HG03060 (cell line): Measurements from ENCODE around the gene PCGF1.

ENCODE experiments used
- ATAC-seq: cut with Tn5 transposase; IDR thresholded peaks from one replicate; pipeline ENCODE4 v1.9.1; 2021; ENCODE audit warnings: low read depth, moderate number of reproducible peaks; ENCODE audit not compliant: unreplicated experiment

Gene PCGF1

DNA sequence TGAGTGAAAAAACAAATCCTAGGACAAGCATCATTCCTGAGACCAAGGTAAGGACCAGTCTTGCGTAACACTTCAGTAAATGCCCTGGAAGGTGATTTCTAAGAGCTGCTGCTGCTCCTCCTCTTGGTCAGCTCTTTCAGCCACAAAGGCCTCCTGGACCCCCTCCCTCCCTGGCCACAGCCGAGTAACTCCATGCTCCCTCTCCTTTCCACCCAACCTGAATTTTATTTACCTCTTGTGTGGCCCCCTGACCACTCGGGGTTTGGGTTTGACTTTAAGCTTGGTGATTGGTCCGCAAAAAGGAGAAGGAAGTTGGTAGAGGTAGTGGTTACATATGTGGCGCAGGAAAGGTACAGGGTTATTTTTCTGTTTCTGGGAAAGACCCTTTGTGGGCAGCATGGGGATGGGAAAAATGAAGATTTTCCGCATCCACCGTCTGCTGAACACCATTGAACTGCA lies 31.4 kb upstream of the PCGF1 start:
- ATAC-seq, result no peak

DNA sequence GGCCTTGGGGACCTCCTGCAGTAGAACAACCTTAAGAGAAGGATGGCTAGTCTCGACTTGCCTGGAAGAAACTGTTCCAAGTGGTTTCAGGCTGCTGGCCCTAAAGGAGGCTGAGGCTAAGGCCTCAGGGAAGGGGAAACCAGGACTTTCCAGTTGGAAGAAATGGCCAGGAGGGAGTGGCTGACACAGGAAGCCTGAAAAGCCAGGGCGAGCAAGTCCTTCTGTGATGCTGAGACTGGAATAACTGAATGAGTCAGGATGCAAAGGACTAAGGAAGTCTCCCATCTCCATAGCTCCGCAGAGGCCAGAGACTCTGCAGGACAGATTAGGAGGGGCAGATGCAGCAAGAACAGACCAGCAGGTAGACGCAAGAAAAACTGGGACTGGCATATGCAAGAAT lies 29.6 kb upstream of the PCGF1 start:
- ATAC-seq, result no peak

DNA sequence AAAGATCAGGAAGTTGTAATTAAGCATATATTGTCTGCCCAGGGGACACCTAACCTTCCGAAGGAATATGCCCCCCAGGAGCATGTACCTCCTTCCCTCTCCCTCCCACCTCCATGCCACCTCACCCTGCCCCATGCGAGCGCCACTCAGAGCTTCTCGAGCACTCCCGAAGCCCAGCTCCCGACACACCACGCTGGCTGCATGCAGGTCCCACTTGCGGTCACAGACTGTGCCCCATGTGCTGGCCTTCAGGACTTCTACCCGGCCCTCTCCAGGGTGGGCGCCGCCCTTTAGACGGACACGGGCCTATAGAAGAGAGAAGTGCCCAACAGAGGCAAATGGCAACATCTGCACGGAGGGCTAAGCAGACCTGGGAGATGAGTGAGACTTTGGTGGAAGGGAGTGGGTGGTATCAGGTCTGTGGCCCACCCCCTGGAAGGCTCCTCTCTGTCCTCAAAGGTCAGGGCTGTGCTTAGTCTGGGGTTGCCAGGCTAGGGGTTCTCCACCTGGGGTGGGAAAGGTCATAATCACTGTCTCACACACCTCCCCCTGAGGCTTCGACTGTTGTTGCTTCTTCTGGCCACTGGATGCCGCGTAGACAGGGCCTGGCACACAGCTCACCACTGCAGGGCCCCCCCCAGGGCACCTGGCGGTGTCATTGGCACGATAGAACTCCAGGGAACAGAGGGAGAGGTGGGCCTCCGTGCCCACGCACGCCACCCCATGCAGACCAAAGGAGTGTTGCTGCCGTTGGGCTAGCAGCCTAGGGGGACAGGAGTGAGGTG lies 28.9 kb upstream of the PCGF1 start:
- no peak for ATAC-seq

DNA sequence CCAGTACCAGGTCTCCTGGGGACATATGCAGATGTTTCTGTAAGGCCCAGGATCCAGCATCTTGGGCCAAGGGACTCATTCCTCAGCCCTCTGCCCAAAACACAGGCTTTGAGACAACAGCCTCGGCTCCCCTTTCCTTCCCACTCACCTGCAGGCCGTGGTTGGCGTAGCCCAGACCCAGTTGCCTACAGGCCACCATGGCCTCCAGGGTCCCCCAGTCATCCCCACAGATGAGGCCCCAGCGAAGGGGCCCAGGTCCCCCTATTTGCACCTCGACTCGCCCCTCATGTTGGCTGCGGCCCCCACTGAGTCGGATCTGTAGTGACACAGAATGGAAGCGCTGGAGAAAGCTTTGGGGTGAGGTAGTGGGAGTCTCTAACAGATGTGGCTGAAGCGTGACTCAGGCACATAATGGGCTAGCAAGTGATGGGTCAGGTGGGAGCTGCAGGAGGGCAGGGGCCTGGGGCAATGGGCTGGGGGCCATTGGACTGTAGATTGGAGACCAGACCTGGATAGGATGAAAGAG lies 28.0 kb upstream of the PCGF1 start:
- no peak for ATAC-seq

DNA sequence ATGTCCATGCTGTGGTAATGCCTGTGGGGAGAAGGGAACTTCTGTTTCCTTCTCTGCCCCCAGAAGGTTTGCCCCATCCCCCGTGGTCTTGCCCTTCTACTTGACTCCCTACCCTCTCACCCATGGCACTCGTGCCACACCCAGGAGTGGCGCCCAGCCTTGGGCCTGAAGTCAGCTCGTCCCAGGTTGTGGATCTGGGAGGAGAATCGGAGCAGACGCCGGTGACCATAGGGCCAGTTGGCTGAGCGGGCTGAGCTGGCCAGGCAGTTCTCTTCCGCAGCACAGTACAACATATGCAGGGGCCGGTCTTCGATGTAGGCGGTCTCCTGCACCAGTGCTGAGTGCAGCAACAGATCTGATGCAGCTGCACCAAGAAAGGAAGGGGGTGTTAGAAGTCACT lies 26.9 kb upstream of the PCGF1 start:
- no peak for ATAC-seq

DNA sequence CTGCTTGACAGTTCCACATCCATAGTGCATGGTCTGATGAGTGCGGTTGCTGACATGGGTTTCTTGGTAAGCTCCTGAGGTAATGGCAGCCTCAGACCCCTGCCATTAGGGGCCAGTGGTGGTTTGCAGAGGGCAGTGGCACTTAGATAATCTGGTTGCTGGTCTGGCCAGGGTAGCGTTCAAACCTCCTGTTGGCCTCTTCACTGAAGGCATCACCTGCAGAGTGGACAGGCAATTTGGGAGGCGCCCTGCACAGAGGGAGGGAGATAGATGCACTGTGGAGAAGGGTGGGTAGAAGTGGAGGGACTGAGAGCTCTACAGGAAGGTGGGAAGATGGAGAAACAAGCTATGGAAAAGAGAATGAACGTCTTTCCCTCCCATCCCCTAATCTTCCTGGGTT lies 26.0 kb upstream of the PCGF1 start:
- no peak for ATAC-seq

DNA sequence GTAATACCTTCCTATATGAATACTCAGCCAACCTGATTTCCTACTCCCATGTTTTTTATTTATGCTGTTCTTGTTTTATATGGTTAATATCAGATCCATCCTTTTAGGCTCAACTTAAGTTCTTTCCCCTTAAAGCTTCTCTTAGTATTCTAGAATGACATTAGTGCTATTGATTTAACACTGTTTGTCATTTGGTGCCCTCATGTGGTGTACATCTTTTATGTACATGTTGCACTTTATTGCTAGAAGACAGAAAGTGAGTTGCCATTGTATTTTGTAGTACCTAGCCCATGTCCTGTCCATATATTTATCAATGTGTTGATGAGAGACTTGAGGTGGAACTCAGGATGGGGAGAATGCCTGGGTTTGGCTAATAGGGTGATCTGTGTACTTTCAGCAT lies 24.7 kb upstream of the PCGF1 start:
- ATAC-seq, result no peak

DNA sequence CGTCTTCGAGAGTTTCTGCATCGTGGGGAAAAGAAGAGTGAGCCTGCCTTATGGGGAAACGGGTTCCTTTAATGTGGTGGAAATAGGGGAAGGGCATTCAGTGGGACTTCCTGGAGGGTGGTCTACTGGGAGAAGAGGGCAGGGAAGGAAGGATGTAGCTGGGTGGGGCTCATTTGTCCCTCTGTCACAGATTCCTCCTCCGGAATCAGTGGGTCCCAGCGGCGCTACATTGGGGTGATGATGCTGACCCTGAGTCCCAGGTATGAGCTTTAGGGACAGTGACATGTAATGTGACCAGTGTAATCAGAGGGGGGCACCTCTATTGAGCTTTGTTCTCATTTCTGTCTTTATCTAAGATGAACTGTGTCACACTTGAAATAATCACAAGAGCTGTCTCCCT lies 24.2 kb upstream of the PCGF1 start:
- no peak for ATAC-seq

DNA sequence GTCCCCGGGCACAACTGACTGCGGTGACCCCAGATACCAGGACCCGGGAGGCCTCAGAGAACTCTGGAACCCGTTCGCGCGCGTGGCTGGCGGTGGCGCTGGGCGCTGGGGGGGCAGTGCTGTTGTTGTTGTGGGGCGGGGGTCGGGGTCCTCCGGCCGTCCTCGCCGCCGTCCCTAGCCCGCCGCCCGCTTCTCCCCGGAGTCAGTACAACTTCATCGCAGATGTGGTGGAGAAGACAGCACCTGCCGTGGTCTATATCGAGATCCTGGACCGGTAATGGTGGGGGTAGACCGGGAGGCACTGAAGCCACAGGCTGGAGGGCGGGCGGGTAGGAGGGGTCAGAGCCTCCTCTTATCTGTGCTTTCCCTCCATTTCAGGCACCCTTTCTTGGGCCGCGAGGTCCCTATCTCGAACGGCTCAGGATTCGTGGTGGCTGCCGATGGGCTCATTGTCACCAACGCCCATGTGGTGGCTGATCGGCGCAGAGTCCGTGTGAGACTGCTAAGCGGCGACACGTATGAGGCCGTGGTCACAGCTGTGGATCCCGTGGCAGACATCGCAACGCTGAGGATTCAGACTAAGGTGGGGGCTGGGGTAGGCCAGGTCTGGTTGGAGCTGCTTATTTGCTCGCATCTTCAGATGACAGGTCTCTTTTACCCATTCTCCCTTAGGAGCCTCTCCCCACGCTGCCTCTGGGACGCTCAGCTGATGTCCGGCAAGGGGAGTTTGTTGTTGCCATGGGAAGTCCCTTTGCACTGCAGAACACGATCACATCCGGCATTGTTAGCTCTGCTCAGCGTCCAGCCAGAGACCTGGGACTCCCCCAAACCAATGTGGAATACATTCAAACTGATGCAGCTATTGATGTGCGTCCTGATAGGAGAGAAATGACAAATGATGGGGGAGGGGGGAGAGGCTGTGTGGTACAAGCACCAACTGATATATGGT lies 23.0 kb upstream of the PCGF1 start:
- no peak for ATAC-seq

DNA sequence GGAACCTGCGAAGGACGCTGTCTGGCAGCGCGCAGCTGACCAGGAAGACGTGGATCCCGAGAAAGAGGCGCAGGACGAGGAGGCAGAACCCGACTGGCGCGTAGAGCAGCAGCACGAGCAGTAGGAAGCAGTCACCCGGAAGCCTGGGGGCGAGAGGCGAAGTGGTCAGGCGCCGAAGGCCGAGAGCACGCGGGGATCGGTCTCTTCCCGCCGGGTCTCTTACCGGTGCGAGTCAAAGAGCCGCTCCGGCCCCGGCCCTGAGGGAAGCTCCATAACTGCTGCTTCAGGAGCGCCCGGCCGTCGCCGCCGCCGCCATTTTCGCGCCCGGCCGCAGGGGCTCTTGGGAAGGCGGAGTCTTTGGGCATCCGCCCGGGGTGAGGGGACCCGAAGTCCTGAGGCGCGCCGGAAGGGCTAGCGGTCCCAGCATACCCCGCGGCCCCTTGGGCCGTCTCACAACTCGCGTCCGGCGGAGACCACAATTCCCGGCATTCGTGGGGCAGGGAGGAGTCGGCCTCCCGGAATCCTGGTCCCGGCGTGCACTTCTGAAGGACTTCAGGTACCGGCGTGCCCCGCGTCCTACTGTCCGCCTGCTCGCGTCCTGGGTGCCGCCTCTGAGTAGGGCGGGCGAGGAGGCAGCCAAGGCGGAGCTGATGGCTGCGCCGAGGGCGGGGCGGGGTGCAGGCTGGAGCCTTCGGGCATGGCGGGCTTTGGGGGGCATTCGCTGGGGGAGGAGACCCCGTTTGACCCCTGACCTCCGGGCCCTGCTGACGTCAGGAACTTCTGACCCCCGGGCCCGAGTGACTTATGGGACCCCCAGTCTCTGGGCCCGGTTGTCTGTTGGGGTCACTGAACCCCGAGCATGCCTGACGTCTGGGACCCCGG lies 22.1 kb upstream of the PCGF1 start, which contains the start of the genes AUP1 and HTRA2:
TSS of gene AUP1 (minus strand) at position 350 of the 882 bp plus-strand sequence. CDS start at position 273, 77 bp downstream.
TSS of gene HTRA2 (plus strand) at position 577 of the 882 bp plus-strand sequence. CDS start at position 651, 74 bp downstream.
- peak; percentile 68 for ATAC-seq

DNA sequence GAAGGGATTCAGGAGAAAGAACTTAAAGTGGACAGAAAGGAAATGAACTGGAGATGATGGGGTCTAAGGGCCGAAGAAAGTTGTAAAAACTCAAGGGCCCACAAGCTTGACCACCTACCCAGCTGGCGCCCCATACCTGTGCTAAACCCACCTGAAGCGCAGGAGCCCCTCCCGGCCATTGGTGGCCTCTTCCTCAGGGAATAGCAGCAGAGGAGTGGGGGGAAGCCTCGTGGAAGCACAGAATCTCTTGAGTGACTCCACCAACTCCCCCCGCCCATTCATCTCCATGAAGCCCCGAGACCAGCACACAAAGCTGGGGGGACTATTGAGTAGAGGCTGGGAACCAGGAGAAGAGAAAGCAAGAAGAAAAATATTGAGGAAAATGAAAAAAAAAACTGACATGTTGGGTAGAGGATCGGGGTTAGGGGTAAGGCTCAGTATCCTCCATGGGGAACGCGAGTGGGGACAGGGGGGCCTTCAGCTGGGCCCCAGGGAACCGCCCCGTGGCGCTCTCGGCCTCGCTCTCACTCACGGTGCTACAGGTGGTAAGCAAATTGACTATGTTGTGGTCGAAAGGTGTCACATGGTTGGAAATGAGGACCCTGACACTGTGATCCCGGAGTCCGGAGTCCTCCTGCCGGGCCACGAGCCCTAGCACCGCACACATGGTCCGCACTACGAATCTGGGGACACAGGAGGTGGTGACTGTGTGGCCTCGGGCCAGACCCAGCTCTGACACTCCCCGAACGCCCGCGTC lies 21.3 kb upstream of the PCGF1 start:
- peak; percentile 6 for ATAC-seq

DNA sequence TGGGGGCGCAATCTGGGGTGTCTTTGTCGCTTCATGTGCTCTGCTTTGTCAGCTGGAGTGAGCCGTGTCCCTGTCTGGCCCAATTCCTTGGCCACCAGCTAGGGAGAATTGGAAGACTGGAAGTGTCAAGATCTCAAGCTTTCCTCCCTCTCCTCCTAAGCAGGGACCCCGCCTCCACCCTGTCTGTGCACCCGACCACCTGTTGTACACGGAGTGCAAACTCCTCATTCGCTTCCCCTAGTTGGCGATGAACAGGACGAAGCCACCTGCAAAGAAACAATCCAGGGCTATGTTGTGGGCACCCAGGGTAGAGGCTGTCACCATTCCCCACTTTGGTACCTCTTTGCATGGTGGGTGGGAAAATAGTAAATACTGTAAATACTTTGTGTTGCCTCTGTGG lies 20.2 kb upstream of the PCGF1 start:
- no peak for ATAC-seq

DNA sequence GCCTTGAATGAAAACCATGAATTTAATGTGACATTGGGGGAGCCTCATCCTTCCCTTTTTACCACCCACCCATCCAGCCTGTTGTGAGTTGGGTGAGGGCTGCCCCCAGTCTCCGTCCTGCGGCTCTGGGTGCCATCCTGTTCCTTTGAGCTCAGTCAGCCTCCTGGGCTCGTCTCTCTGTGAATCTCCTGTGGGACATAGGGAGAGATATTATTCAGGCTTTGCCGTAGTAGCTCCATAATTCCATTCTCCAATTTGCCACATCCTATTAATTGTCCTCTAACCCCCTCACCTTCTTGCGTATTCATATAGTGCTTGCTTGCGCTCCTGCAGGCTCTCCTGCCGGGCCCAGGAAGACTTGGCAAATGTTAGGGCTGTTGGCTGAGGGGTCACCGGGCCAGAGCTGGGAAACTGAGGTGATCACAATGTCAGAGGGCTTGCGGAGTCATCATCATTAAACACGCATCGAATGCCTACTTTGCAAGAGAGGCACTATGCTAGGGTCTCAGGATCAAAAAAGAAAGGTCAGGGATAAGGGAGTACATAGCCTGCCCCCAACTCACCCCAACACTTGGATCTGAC lies 19.2 kb upstream of the PCGF1 start:
- ATAC-seq, result no peak

DNA sequence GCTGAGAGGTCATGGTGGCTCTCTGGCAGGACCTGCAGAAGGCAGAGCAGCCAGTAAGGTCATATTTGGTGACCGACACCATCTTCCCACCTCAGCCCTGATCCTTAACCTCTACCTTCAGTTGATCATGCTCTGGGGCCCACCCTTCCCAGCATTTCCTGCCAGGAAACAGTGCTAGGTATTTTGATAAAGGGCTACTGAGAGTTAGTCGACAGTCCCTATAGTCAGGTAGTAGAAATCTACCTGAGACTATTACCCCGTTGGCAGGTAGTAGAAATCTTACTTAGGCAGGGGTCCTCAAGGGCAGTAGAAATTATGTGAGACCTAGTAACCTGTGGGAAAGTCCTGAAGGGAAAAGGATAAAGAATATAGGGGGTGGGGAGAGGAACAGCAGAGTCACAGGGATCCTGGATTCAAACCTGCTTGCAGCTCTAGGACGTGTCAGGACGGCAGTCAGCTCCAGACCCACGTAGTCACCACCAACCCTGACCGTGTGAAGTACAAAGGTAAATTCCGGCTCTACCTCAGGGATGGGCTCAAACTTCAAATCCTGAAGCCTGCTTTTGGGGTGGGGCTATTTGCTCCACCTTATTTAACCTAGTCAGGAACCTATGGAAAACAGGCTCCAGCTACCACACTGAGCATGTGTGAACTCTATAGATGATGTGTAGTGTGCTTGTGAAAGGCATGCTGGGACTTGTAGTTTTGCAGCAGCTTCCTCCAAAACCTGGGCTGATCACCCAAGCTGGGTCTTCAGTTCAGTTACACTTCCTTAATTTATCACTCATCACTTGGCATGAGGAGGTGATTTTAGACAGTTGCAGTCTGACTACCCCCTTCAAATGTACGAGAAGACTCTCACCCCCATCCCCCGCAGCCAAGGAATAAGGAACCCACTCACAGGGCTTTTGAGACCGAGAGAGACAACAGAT lies 18.5 kb upstream of the PCGF1 start, which contains the start of gene DQX1:
TSS of gene DQX1 (minus strand) at position 515 of the 932 bp plus-strand sequence. CDS start at position 13, 502 bp downstream.
- no peak for ATAC-seq

DNA sequence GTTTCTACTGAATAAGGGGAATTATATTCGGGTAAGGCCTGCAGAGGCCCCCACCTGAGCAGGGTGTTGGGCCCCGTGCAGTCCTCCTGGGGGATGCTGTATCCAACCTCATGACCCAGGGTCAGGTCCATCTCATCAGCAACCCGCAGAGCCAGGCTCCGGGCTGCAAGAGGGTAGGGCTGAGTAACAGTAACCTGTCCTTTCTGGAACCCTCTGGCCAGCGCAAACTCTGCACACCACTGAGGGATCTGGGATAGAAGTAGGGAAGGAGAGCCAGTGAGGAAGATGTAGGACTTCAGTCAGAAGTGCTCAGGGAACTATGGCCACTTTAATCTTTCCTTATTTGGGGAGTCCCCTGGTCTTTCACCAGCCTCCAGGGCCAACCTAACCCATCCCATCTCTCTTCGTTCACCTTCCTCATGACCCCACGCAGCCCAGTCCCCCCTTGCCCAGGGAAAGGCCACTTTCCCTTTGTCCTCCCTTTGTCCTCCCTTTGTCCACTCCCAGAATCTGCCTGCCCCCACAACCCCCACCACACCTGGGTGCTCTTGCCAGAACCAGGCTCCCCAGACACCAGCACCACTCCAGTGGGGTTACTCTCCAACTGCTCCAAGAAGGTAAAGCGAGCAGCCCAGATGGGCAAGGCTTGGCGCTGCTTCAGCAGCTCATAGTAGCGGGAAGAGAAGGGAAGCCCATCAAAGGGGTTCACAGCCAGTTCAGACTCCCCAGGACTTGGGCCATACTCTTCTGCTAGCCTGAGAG lies 17.6 kb upstream of the PCGF1 start:
- ATAC-seq, result no peak

DNA sequence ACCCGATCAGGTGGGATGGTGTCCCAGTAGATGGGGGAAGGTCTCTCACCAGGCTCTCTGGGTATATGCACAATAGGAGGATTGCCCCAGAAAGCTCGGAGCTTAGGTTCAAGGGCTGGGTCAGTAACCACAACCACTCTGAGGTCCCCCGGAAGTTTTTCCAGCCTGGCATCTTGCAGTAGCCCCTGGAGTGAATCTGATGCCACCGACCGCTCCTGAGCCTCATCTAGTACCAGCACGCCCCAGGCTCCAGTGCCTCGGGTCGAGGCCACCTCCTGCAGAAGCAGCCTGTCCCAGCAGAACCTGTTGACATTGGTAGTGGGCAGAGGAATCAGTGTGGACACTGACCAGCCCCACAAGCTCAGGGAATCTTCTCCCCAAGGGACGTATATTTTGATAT lies 16.5 kb upstream of the PCGF1 start:
- ATAC-seq, result no peak

DNA sequence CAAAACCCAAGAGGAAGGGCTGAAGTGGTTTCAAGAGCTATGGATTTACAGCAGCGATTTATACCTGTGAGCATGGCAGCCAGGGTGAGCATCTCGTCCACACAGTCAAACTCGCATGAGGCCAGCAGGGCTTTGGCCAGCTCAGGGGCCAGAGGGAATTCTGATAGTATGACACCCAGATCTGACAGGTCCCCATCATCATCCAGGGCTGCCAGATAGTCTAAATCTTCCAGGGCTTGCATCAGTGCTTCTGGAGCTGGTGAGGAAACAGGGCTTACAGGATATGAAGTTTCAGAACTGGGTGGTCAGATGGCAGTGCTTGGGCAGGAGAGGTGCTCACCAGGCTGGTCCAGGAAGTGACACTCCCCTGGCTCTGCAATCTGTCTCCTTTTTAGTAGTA lies 15.0 kb upstream of the PCGF1 start:
- no peak for ATAC-seq
